ENCODE measurements around the gene XPA. TPM values are rescaled to one million over a fixed set of nuclear protein-coding genes. Genes with fewer than 3 reads are reported as not detected.

XPA gene
- total RNA-seq, 4 donors from 2014 or later, result 25.6 to 42.5 (median 35.8) TPM

- DNase-seq, result no peak
- Histone ChIP-seq H3K27ac (no peak overlapping the region), H3K4me1 (no peaks in the 10 kb centered on the region), H3K4me3 (replicated peaks in 1 of 3) (no peak overlapping the region), H3K36me3 (peaks cover 15 to 42% of the 10 kb centered on the region in 2 donors), H3K9me3 (no peaks in the 10 kb centered on the region), H3K27me3 (no peaks in the 10 kb centered on the region)
- intact Hi-C loops (cut with DNase I), result no loop called here
- WGBS, 2 donors, result 86 to 94% methylated on average over 1 of the region's 1 CpG
- TF ChIP-seq CTCF (IDR thresholded peaks at IDR 0.05), result no peak
- TF ChIP-seq POLR2A (IDR thresholded peaks at IDR 0.05), result no peak
Observed at GRCh38 chr9:97658707-97659106, 38.4 kb downstream of the XPA start.

- 90% methylated on average over 3 of the region's 3 CpGs for WGBS, 2 donors
- H3K36me3 ChIP-seq, result peaks cover 24 to 26% of the 10 kb centered on the region in 2 donors
- intact Hi-C loops (cut with DNase I), result no loop called here
Observed at GRCh38 chr9:97651646-97652045, 45.5 kb downstream of the XPA start.

GRCh38 chr9:97647996-97648395, 49.1 kb downstream of the XPA start:
- no peak for DNase-seq
- 95 to 97% methylated on average over 5 of the region's 5 CpGs for WGBS, 2 donors
- intact Hi-C loops (cut with DNase I), result no loop called here
- H3K27ac ChIP-seq, result no peak overlapping the region
- no peak overlapping the region for H3K4me3 ChIP-seq (replicated peaks in 1 of 3)
- peaks cover 15 to 18% of the 10 kb centered on the region in 2 donors for H3K36me3 ChIP-seq
- no peaks in the 10 kb centered on the region for H3K4me1 ChIP-seq
- H3K9me3 ChIP-seq, result no peaks in the 10 kb centered on the region
- TF ChIP-seq POLR2A (IDR thresholded peaks at IDR 0.05) (no peak), CTCF (IDR thresholded peaks at IDR 0.05) (no peak)
- no peaks in the 10 kb centered on the region for H3K27me3 ChIP-seq

More at GRCh38 chr9:97651646-97652045, 45.5 kb downstream of the XPA start:
- TF ChIP-seq CTCF (IDR thresholded peaks at IDR 0.05) (no peak), POLR2A (IDR thresholded peaks at IDR 0.05) (no peak)
- Histone ChIP-seq H3K4me1 (no peaks in the 10 kb centered on the region), H3K9me3 (no peaks in the 10 kb centered on the region), H3K27me3 (no peaks in the 10 kb centered on the region), H3K4me3 (replicated peaks in 1 of 3) (no peak overlapping the region), H3K27ac (no peak overlapping the region)
- no peak for DNase-seq

GRCh38 chr9:97645720-97646119, 51.4 kb downstream of the XPA start:
- Histone ChIP-seq H3K4me1 (no peaks in the 10 kb centered on the region), H3K4me3 (replicated peaks in 1 of 3) (no peak overlapping the region), H3K36me3 (peaks cover 15 to 20% of the 10 kb centered on the region in 2 donors), H3K27me3 (no peaks in the 10 kb centered on the region), H3K27ac (no peak overlapping the region), H3K9me3 (no peaks in the 10 kb centered on the region)
- no peak for DNase-seq
- intact Hi-C loops (cut with DNase I), result no loop called here
- TF ChIP-seq POLR2A (IDR thresholded peaks at IDR 0.05) (no peak), CTCF (IDR thresholded peaks at IDR 0.05) (no peak)

- Histone ChIP-seq H3K27me3 (no peaks in the 10 kb centered on the region), H3K9me3 (no peaks in the 10 kb centered on the region), H3K4me1 (peaks cover 8 to 33% of the 10 kb centered on the region in 2 donors), H3K27ac (no peak overlapping the region), H3K36me3 (peaks cover 3 to 15% of the 10 kb centered on the region in 2 donors), H3K4me3 (replicated peaks in 1 of 3) (no peak overlapping the region)
- 93 to 94% methylated on average over 2 of the region's 2 CpGs for WGBS, 2 donors
- DNase-seq, result no peak
- no peak for TF ChIP-seq POLR2A (IDR thresholded peaks at IDR 0.05)
- TF ChIP-seq CTCF (IDR thresholded peaks at IDR 0.05), result no peak
- intact Hi-C loops (cut with DNase I), result no loop called here
Observed at GRCh38 chr9:97640325-97640724, 56.8 kb downstream of the XPA start.
